DMS 273 (cell line): ENCODE data around the gene CTDSPL.
"Not testable (repeated sequence)": the region's sequence is repeated elsewhere in the genome, so short reads cannot be mapped to it uniquely, and the experiment has no call there.

Experiments used
- DNase-seq: peaks from one replicate; lab custom pipeline; 2025; ENCODE audit not compliant: unreplicated experiment; lab: John Stamatoyannopoulos, UW

The CTDSPL gene

DNA sequence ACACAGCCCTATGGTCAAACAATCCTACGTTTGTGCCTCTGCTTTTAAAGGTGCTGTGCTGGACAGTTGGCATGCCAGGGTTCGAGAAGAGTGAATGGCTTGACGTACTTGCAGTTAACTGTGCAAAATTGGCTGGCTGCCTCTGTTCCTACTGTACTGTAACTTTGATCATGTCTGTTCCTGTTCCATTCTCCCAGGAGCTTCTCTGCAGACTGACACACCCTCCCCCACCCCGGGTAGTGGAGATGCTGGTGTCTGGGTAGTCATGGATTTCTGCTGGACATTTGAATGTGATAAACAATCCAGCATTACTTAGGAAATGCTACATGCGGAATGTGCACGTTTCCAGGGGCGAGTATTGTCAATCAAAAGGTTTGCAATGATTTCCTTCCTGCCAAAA is 122.4 kb downstream of the CTDSPL start:
- no peak for DNase-seq

DNA sequence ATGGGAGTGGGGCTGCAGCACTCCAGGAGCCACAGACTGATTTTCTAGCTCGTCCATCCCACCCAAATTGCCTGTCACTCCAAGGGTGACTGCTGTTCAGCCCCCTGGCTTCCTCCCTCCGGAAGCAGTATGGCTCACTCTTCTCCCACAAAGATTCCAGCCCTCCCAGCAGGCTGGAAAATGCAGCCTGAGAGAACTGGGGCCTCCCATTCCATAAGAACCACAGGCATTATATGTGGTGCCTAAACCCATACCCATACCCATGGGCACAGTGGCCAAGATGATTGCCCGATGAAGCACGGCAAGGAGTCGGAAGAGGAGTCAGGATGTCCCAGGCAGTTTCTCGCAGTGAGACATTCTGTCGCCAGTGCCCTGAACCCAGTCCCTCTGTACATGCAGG is 122.9 kb downstream of the CTDSPL start:
- no peak for DNase-seq

DNA sequence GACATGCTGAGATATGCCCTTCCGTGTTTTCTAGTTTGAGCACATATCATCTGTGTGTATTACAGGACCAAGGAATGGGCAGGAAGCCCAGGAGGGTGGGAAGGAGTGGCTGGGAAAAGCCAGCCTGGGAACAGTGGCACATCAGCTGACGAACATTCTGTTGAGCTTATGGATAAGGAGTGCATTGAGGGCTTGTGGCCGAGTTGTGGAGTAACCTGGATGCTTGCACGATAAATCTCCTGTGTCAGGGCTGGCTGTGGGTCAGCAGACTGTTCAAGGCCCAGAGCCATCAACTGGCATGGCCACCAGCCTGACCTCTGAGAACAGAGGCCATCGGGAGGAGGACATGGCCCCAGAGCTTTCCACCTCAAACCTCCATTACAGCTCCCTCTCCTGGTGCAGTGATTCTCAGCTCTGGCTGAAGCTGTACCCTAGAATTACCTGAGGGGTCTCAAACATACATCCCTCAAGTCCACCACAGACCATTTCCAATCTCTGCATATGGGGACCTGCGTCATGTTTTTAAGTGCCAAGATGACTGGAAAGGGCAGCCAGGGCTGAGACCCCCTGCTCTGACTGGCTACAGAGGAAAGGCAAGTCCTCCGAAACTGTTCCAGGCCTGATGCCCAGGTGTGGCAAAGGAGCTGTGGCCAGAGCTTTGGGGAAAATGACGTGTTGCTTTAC is 124.1 kb downstream of the CTDSPL start:
- DNase-seq, result peak; percentile 15

DNA sequence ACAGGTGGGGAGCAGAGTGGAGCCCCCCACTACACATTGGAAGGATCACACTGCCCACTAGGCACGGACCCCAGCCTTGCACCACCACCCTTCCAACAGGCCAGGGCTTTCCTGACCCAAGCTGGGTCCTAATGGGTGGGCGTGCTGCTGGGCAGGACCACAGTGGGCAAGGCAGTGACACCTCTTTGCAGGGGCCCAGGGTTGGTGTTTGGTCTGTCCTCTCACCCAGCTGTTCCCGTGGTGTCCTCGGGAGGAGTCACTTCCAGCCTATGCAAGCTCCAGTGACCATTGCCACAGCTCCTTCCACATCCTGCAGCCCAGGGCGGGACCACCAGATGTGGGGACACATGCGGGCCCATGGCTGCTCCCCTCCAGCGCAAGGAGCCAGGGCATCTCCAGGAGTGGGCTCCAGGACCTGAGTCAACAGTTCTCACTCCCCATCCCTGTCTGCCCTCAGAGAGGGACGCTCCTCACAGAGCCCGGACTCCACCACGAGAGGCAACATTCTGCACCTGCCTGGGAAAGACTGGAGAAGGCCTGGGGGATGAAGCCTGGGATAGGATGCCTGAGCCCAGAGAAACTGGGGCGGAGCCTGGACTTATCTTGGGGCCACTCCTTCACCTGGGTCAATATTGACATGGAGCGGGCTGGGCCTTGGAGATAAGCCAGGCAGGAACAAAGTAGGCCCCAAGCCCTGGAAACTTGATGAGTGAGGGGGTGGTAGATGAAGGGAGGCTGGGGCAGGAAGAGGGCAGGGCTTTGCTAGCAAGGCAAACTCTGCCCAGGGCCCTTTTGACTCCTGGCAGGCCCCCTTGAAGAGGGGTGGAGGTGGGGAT is 125.0 kb downstream of the CTDSPL start:
- DNase-seq, result peak; percentile 10

DNA sequence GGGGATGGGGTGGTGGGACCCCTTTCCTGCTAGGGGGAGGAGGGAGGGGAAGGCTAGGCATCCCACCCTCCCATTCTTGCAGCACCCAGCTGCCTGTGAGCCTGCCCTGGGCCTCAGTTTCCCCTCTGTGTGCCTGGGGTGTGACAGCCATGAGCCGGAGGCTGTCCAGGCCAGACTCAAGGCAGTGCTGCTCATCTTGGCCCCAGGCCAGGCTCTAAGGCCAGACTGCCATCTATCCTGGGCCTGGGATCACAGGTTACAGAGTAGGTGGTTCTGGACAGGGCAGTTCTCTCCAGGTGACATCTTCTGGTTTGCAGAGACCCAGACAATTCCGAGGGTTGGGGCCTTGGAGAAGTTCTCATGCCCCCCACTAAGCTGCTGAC is 125.6 kb downstream of the CTDSPL start:
- DNase-seq, result no peak

DNA sequence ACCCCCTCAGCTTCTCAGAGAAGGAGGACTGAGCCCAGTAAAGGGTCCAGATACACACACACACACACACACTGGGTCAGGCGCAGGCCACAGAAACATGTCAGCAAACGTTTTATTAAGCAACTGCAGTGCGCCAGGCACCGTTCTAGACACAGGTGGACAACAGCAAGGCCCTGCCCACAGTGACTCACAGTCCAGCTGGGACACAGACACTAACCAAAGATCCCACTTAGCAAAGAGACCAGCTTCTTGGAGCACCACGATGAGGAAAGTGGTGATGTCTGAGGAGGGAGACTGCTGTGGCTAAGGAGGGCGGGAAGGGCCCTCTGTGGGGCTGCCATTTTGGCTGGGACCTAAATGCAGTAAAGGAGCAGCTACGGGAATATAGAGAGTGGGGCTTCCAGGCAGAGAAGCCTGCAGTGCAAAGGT is 126.1 kb downstream of the CTDSPL start:
- DNase-seq, result no peak

DNA sequence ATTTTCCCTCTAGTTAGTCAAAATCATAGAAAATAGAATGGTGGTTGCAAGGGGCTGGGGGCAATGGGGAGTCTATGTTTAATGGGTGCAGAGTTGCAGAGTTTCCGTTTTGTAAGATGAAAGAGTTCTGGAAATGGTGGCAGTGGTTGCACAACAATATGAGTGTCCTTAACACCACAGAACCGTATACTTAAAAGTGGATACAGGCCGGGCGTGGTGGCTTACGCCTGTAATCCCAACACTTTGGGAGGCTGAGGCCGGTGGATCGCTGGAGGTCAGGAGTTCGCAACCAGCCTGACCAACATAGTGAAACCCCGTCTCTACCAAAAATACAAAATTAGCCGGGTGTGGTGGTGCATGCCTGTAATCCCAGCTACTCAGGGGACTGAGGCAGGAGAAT is 126.7 kb downstream of the CTDSPL start:
- DNase-seq, result not testable (repeated sequence)

DNA sequence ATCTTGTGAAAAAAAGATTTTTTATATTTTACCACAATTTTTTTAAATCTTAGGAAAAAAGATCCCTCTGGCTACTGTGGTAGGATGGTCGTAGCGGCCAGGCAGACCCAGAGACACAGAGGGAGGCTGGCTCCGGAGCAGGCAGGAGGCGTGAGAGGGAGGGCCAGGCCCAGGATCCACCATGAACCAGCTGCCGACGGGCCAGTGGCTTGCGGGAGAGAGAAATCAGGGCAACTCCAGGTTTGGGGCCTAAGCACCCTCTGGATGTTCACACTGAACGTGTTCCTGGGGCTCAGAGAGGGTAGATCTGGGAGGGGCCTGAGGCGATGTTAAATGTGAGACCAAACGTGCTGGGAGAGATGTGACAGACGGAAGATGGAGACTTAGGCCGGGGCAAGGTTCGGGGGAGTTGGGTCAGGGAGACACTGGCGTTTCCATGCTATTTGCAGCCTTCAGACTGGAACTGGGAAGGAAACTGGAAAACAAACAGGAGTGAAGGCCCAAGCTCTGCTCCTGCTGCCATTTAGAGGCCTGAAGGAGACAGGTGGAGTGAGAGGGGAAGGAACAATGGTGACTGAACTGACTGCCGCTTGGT is 127.3 kb downstream of the CTDSPL start:
- no peak for DNase-seq

DNA sequence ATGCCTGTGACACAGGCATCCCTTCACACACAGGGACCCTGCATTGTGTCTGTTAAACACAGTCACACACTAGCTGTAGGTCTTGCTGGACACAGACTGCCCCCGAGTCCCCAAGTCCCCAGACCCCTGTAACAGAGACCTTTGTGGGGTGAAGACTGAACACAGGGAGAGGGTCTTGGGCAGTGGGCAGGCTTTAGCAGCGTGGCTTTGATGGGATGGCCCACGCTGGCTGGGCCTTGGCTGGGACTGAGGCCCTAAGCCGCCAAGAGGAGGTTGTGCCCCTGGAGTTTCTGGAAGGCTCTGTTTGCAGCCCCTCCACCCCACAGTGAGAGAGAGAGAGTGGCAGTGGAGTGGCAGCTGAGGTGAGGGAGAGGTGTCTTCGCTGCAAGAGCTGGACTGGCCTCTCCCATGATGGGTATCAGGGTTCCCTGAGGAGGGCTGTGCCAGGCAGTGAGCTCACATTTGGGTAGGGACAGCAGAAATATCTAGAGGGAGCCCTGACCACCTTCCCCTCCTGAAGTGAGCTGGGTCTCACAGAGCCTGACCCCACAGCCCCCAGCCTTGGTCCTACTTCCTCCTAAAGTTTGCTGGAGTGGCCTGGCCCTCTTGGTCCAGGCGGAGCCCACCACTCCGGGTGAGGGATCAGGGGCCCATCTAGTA is 128.3 kb downstream of the CTDSPL start:
- no peak for DNase-seq

DNA sequence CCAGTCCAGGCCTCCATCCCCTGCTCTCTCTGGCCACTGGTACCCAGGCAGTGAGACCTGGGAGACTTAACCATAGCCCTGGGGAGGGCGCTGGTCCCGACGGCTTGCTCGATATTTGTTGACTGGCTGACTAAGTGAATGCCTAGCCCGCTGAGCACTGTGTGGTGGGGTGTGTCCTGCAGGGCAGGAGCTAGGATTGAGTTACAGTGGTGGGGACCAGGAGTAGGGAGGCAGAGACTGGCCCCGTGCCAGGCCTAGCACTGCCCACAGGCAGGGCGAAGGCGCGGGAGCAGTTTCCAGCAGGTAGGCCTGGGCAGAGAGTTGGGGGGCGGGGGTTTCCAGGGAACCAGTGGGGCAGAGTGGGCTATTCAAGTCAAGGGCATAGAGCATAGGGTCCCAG is 128.8 kb downstream of the CTDSPL start, which contains the start of gene VILL:
Gene VILL, plus strand, starts transcription at position 260 of the 400 bp plus-strand sequence. CDS start 2,887 bp downstream, outside the sequence.
- DNase-seq, result peak; percentile 15

DNA sequence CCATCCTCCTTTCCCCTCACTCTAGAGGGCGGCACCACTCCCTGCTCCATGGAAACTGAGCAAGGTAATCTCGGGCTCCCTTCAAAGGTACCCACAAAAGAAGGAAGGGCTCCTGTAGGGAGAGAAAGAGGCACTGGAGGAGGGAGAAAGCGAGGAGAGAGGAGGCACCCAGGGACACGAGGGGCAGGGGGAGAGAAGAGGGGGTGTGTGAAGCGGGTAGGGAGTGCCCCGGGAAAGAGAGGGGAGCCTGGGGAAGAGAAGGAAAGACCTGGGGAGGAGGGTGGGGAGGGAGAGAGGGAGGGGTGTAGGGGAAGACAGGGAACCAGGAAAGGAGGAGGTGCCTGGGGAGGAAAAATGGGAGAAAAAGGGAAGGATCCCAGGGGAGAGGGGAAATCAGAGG is 129.4 kb downstream of the CTDSPL start:
- DNase-seq, result no peak

DNA sequence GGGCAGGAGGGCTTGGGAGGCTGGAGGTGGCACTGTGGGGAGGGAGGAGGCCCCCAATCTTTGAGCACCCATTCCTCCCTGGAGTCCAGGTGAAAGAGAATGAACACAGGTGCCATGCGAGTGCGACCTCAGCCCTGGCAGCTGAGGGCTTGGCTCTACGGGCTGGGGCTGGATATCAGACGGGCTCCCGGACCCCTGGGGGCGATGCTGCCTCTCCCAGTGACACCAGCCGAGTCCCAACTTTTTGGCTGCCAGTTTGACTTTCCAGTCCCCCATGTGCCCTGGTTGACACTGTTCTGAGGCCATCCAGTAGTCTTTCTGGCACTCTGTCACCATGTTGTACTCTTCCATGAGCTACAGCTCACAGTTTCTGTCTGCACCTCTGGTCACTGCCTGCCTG is 130.1 kb downstream of the CTDSPL start:
- no peak for DNase-seq

DNA sequence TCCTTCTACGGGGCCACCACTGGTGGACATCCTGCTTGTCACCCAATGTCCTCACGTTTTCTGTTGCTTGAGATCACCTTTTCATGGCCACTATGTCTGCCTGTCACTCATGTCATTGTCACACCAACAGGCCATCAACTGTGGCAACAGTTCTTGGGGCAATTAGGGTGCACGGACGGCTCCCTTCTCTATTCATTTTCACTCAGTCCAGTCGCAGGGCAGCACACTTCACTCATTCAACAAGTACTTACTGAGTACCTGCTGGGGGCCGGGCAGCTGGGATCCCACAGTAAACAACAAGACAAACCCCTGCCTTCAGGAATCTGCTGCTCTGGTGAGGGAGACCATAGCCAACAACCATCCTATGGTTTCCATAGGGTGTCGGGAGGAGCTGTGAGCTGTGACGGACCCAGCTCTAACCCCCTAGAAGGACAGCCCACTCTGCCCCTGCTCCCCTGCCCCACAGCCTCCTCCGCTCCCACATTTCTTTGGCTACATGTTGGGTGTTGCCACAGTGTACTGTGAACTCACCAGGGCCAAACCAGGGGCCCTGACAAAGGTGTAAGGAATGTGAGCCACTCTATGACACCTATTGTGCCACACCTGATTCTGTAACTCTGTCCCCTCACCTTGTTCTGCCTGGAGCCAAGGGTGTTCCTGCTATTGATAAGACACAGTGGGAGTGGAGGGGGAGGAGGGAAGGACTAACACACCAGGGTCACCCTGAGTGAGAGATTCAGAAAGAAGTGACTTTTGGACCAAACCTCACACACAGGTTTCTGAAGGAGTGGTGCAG is 130.8 kb downstream of the CTDSPL start:
- DNase-seq, result no peak

DNA sequence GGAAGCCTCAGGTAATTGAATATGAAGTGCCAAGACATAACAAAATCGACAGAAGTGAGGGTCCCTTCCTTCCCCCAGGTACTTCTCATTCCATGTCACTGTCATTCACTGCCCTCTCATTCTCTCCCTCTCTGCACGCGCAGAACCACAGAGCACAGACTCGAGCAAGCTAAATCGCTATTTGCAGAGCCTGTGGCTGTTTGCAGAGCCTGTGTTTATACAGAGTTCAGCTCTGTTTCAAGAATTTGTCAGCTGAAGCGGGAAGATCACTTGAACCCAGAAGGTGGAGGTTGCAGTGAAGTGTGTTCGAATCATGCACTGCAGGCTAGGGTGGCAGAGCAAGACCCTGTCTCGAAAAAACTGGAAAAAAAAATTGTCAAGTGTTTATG is 131.4 kb downstream of the CTDSPL start:
- no peak for DNase-seq

DNA sequence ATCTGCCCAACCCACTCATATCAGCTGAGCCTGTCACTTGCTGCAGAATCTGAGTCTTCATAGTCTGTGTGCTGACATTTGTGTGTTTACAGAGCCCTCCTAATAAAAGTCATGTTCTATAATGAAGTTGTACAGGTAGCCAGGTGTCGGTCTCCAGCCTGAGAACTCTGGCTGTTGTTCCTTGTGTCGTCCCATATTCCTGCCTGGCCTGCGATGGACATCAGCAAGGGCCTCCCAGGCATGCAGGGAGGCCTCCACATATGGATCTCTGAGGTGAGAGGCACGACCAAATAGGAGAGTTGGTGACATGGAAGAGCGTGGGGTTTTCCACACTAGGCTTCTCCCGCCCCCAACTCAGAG is 131.8 kb downstream of the CTDSPL start:
- DNase-seq, result no peak

DNA sequence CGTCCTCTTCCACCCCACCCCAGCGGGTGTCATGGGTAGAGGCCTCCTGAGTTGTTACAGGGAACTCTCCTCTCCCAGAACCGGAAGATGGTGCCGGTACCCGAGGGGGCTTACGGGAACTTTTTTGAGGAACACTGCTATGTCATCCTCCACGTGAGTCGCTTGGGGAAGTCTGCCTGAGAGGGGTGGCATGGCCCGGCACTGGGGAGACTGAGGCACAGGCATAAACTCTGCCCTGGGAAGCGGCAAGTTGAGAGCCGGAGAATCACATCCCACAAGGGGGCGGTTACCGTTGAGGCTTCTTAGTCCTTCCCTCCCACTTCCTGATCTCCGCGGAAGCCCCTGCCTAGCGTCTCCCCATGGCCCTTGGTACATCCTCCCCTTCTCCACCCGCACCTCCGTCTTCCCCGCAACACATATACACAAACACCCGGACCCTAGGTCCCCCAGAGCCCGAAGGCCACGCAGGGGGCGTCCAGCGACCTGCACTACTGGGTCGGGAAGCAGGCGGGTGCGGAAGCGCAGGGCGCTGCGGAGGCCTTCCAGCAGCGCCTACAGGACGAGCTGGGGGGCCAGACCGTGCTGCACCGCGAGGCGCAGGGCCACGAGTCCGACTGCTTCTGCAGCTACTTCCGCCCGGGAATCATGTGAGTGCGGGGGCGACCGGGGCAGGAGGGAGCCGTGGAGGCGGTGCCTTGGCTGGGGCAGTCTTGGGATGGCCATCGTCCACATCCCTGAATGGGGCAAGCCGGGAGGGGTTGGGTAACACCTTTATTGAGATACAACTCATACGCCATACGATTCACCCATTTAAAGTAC is 132.3 kb downstream of the CTDSPL start:
- DNase-seq, result no peak

DNA sequence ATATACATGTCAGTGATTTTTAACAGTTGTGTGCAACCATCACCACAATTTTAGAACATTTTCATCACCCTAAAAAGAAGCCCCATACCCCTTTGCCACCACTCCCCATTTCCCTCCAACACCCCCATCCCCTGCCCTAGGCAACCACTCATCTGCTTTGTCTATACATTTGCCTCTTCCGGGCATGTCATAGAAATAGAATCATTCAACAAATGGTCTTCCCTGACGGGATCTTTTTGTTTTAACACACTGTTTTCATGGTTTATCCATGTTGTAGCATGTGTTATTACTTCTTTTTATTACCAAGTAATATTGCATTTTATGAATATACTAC is 132.9 kb downstream of the CTDSPL start:
- no peak for DNase-seq

DNA sequence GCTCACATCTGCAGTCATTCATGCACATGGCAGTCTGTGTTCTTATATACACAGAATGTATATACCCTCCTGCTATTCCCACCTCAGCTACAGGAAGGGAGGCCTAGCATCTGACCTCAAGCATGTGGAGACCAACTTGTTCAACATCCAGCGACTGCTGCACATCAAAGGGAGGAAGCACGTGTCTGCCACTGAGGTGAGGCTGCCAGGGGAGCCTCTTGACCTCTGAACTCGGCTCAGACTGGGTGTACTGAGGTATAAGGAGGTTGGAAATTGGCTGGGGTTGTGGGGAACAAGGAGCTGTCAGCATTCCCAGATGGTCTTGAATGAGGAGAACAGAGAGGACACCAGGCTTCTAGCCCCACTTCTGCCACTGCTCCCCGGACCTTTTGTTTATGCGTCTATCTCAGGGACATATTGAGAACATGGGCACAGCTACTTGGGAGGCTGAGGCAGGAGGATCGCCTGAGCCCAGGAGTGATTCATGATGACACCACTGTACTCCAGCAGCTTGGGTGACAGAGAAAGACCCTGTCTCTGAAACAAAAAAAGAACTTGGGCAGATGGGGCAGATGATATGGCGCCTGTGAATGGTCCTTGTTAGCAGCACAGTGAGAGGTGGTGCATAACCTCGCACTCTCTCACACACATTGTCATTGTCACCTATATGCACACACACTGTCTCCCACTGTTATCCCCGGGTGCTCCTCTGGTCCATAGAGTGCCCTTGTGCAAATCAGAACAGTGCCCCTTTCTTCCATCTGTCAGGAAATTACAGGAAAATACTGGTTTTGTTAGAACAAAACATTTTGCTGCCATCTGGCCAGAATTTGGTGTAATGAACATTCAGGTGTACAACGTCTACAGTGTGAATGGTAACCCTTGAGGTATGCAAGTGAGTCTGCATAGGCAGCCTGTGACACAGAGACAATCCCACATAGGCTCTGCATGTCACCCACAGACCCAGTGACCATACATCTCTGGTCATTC is 134.3 kb downstream of the CTDSPL start:
- DNase-seq, result peak; percentile 33

DNA sequence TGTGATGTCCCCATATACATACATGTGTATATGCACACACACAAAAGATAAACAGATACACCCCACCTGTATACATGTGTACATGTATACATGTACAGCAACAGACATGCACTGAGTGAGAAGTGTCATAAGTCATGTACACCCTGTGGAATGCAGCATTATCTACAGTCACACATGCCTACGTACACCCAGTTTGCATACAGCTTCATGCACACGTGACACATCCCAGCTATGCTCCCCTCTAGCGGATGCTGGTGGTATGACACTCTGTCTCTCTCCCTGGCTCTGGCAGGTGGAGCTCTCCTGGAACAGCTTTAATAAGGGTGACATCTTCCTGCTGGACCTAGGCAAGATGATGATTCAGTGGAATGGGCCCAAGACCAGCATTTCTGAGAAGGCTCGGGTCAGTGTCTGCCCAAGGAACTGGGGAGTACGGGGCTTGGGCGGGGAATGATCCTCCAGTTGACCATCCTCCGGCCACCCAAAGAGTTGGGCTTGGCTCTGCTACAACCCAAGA is 135.2 kb downstream of the CTDSPL start:
- DNase-seq, result peak; percentile 84
